Neural progenitor cell (in vitro differentiated cells): ENCODE results near the gene NOTCH3. TPM values are rescaled to one million over a fixed set of nuclear protein-coding genes. Genes with fewer than 3 reads are reported as not detected.

Experiments
- DNase-seq: peaks from one replicate; pipeline ENCODE4 v3.0.0-alpha.2; 2016; ENCODE audit warnings: low spot score
- H2AFZ ChIP-seq: fragments of 200-600 bp; sonication (generic); replicated peaks from 2 replicates; pipeline ENCODE4 v1.6.1; 2016; ENCODE audit warnings: antibody characterized with exemption
- H3F3A ChIP-seq: fragments of 200-600 bp; sonication (generic); 2 replicates; pipeline ENCODE4 v1.6.1; 2016; ENCODE audit warnings: antibody characterized with exemption, low read depth
- H3K27ac ChIP-seq: fragments of 200-600 bp; sonication (generic); 2 replicates; pipeline ENCODE4 v1.5.1; 2016; ENCODE audit warnings: mild to moderate bottlenecking
- H3K27me3 ChIP-seq: fragments of 200-600 bp; sonication (generic); 2 replicates; pipeline ENCODE4 v1.6.1; 2016; ENCODE audit warnings: mild to moderate bottlenecking, moderate library complexity
- H3K36me3 ChIP-seq: fragments of 200-600 bp; sonication (generic); 2 replicates; pipeline ENCODE4 v1.5.1; 2016
- H3K4me1 ChIP-seq: fragments of 200-600 bp; sonication (generic); 2 replicates; pipeline ENCODE4 v1.6.1; 2016; ENCODE audit warnings: mixed run types
- H3K4me2 ChIP-seq: fragments of 200-600 bp; sonication (generic); 2 replicates; pipeline ENCODE4 v1.6.1; 2016
- H3K4me3 ChIP-seq: fragments of 200-600 bp; sonication (generic); 2 replicates; pipeline ENCODE4 v1.5.1; 2016
- H3K79me2 ChIP-seq: fragments of 200-600 bp; sonication (generic); 2 replicates; pipeline ENCODE4 v1.6.1; 2016; ENCODE audit warnings: low read depth
- H3K9ac ChIP-seq: fragments of 200-600 bp; sonication (generic); 2 replicates; pipeline ENCODE4 v1.6.1; 2016
- H3K9me3 ChIP-seq: fragments of 200-600 bp; sonication (generic); 2 replicates; pipeline ENCODE4 v1.5.1; 2016; ENCODE audit warnings: low read depth
- H4K20me1 ChIP-seq: fragments of 200-600 bp; sonication (generic); 2 replicates; pipeline ENCODE4 v1.6.1; 2016; ENCODE audit warnings: low read depth
- H3K27ac Mint-ChIP-seq: 3 replicates; pipeline ENCODE4 v1.8.0; 2021; ENCODE audit warnings: mixed read lengths
- H3K27me3 Mint-ChIP-seq: 2 replicates; pipeline ENCODE4 v1.8.0; 2022; ENCODE audit warnings: low read depth, mild to moderate bottlenecking, inconsistent platforms, moderate library complexity, mixed read lengths; ENCODE audit not compliant: insufficient read depth
- H3K36me3 Mint-ChIP-seq: 3 replicates; pipeline ENCODE4 v1.8.0; 2021; ENCODE audit warnings: mixed read lengths
- H3K4me1 Mint-ChIP-seq: 3 replicates; pipeline ENCODE4 v1.8.0; 2021; ENCODE audit warnings: mixed read lengths
- H3K4me3 Mint-ChIP-seq: 3 replicates; pipeline ENCODE4 v1.8.0; 2021; ENCODE audit warnings: mild to moderate bottlenecking, moderate library complexity, mixed read lengths
- H3K9me3 Mint-ChIP-seq: 3 replicates; pipeline ENCODE4 v1.8.0; 2020; ENCODE audit warnings: mixed read lengths
- EZH2 ChIP-seq: fragments of 200-600 bp; sonication (generic); IDR thresholded peaks from 2 replicates; pipeline ENCODE4 v1.6.1; 2017; ENCODE audit warnings: antibody characterized with exemption, mild to moderate bottlenecking, moderate library complexity
- EZH2phosphoT487 ChIP-seq: fragments of 200-600 bp; sonication (generic); IDR thresholded peaks from 2 replicates; pipeline ENCODE4 v1.6.1; 2017; ENCODE audit warnings: antibody characterized with exemption
- total RNA-seq: library from RNA; depleted of rRNA; stranded (reverse); fragments of >200 nt; gene quantifications from 2 replicates; pipeline ENCODE4 v1.2.3, GENCODE V29; 2015; ENCODE audit warnings: low replicate concordance
- TF ChIP-seq, protein P1 (sequence below): fragments of 200-600 bp; sonication (generic); IDR thresholded peaks from 2 replicates; pipeline ENCODE4 v1.5.1; 2017; ENCODE audit warnings: antibody characterized with exemption, mild to moderate bottlenecking

Gene NOTCH3
- total RNA-seq, 1 donor from 2014 or later, result 17.1 TPM

DNA sequence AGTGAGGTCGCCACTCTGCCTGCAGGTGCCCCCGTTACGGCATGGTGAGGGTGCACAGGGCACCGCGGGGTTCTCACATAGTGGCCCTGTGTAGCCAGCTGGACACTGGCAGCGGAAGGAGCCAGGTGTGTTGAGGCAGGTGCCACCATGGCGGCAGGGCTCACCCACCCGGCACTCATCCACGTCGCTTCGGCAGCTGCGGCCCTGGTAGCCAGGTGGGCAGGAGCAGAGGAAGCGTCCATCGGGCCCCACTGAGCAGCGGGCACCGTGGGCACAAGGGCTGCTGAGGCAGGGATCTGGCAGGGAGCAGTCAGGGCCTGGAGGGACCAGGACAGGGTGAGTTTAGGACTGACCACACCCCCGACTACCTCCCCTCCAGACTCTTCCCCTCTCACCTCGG is 8.8 kb downstream of the NOTCH3 start:
- no peak overlapping the region for H3K4me2 ChIP-seq
- H3F3A ChIP-seq, result peaks cover 8% of the 10 kb centered on the region
- no peak overlapping the region for H3K4me3 ChIP-seq
- no peak overlapping the region for H3K4me3 Mint-ChIP-seq
- no peak overlapping the region for H2AFZ ChIP-seq
- H3K4me1 ChIP-seq, result peaks cover 8% of the 10 kb centered on the region
- DNase-seq, result no peak
- H3K27ac Mint-ChIP-seq, result no peak overlapping the region
- H3K4me1 Mint-ChIP-seq, result peaks cover 21% of the 10 kb centered on the region
- no peaks in the 10 kb centered on the region for H3K36me3 ChIP-seq
- H3K9me3 ChIP-seq, result no peaks in the 10 kb centered on the region
- peaks cover 57% of the 10 kb centered on the region for H4K20me1 ChIP-seq
- H3K27ac ChIP-seq, result no peak overlapping the region
- H3K79me2 ChIP-seq, result peaks cover 52% of the 10 kb centered on the region
- H3K36me3 Mint-ChIP-seq, result peaks cover 28% of the 10 kb centered on the region
- no peaks in the 10 kb centered on the region for H3K9me3 Mint-ChIP-seq
- no peaks in the 10 kb centered on the region for H3K27me3 ChIP-seq
- TF ChIP-seq, protein P1, sequence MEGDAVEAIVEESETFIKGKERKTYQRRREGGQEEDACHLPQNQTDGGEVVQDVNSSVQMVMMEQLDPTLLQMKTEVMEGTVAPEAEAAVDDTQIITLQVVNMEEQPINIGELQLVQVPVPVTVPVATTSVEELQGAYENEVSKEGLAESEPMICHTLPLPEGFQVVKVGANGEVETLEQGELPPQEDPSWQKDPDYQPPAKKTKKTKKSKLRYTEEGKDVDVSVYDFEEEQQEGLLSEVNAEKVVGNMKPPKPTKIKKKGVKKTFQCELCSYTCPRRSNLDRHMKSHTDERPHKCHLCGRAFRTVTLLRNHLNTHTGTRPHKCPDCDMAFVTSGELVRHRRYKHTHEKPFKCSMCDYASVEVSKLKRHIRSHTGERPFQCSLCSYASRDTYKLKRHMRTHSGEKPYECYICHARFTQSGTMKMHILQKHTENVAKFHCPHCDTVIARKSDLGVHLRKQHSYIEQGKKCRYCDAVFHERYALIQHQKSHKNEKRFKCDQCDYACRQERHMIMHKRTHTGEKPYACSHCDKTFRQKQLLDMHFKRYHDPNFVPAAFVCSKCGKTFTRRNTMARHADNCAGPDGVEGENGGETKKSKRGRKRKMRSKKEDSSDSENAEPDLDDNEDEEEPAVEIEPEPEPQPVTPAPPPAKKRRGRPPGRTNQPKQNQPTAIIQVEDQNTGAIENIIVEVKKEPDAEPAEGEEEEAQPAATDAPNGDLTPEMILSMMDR, result no peak
- TF ChIP-seq EZH2, result no peak
- no peak for TF ChIP-seq EZH2phosphoT487
- H3K27me3 Mint-ChIP-seq, result peaks cover 4% of the 10 kb centered on the region
- H3K9ac ChIP-seq, result no peak overlapping the region

- Histone ChIP-seq H3K27ac (no peak overlapping the region), H2AFZ (no peak overlapping the region), H4K20me1 (peaks cover 52% of the 10 kb centered on the region), H3K4me3 (no peak overlapping the region), H3K27me3 (no peaks in the 10 kb centered on the region), H3K9me3 (no peaks in the 10 kb centered on the region), H3K4me1 (peaks cover 8% of the 10 kb centered on the region), H3K9ac (no peak overlapping the region), H3F3A (peaks cover 3% of the 10 kb centered on the region), H3K79me2 (peaks cover 47% of the 10 kb centered on the region), H3K36me3 (no peaks in the 10 kb centered on the region), H3K4me2 (no peak overlapping the region)
- H3K9me3 Mint-ChIP-seq, result no peaks in the 10 kb centered on the region
- peaks cover 18% of the 10 kb centered on the region for H3K4me1 Mint-ChIP-seq
- no peak for DNase-seq
- no peak overlapping the region for H3K4me3 Mint-ChIP-seq
- H3K27ac Mint-ChIP-seq, result no peak overlapping the region
- TF ChIP-seq, protein P1, result no peak
- no peak for TF ChIP-seq EZH2
- no peak for TF ChIP-seq EZH2phosphoT487
- H3K36me3 Mint-ChIP-seq, result peaks cover 26% of the 10 kb centered on the region
- peaks cover 4% of the 10 kb centered on the region for H3K27me3 Mint-ChIP-seq
Observed at GRCh38 chr19:15191514-15191913, 9.3 kb downstream of the NOTCH3 start.

DNA sequence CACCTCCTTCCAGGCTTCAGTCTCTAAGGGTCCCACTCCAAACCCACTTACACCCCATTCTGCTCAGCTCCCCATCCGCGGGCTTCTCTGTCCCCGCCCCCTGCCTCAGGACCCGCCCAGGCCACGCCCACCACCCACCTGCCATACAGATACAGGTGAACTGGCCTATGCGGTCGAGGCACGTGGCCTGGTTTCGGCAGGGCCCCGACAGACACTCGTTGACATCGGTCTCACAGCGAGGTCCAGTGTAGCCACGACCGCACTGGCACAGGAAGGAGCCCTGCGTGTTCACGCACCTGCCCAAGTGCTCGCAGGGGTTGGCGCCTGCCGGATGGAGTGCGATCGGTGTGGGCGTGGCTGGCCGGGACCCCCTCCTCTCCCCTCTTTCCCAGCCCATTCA is 11.9 kb downstream of the NOTCH3 start:
- no peaks in the 10 kb centered on the region for H3K9me3 ChIP-seq
- no peak overlapping the region for H3K4me2 ChIP-seq
- no peaks in the 10 kb centered on the region for H3K36me3 ChIP-seq
- no peaks in the 10 kb centered on the region for H3K27me3 ChIP-seq
- DNase-seq, result no peak
- Mint-ChIP-seq H3K27ac (no peak overlapping the region), H3K36me3 (peaks cover 40% of the 10 kb centered on the region), H3K27me3 (peaks cover 2% of the 10 kb centered on the region), H3K4me3 (no peak overlapping the region), H3K4me1 (peaks cover 3% of the 10 kb centered on the region), H3K9me3 (no peaks in the 10 kb centered on the region)
- H3K27ac ChIP-seq, result no peak overlapping the region
- no peaks in the 10 kb centered on the region for H3K4me1 ChIP-seq
- peaks cover 30% of the 10 kb centered on the region for H4K20me1 ChIP-seq
- H3F3A ChIP-seq, result no peaks in the 10 kb centered on the region
- H3K9ac ChIP-seq, result no peak overlapping the region
- peaks cover 21% of the 10 kb centered on the region for H3K79me2 ChIP-seq
- H2AFZ ChIP-seq, result no peak overlapping the region
- no peak overlapping the region for H3K4me3 ChIP-seq
- TF ChIP-seq EZH2 (no peak), EZH2phosphoT487 (no peak)
- TF ChIP-seq, protein P1, result no peak
